ENCODE measurements around the gene C5AR1.
"Not testable (repeated sequence)": the region's sequence is repeated elsewhere in the genome, so short reads cannot be mapped to it uniquely, and the experiment has no call there.

C5AR1 gene

DNA sequence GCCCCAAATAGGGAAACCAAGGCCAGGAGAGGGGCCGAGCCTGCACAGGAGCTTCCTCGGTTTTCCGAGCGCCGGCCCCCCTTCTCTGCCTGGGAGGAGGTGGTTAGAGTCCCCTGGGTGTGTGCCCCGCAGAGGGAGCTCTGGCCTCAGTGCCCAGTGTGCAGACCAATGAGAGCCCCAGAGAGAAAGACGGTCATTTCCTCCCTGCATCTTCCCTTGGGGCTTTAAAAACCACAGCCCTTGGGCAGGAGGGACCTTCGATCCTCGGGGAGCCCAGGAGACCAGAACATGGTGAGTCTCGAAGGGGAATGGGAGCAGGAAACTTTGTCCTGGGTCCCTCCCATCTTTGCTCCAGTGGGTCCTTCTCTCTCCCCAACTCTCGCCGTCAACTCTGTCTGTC, at the start of gene C5AR1:
C5AR1 (plus strand) TSS at position 254 of the 400 bp plus-strand sequence; CDS start at position 289, 35 bp downstream.
- no peak for DNase-seq

DNA sequence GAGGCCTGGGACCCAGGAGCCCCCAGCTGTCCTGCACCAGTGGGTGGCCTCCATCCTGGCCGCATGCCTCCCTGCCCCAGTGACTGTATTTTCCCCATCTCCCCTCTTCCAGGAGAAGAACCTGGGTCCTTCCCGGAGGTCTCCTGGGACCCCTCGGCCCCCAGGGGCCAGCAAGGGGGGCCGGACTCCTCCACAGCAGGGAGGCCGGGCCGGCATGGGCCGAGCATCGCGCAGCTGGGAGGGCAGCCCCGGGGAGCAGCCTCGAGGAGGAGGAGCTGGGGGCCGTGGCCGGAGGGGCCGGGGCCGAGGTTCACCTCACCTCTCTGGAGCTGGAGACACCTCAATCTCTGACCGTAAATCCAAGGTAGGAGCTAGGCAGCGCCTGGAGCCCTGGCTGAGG, 49.2 kb upstream of the C5AR1 start:
- DNase-seq: no peak

DNA sequence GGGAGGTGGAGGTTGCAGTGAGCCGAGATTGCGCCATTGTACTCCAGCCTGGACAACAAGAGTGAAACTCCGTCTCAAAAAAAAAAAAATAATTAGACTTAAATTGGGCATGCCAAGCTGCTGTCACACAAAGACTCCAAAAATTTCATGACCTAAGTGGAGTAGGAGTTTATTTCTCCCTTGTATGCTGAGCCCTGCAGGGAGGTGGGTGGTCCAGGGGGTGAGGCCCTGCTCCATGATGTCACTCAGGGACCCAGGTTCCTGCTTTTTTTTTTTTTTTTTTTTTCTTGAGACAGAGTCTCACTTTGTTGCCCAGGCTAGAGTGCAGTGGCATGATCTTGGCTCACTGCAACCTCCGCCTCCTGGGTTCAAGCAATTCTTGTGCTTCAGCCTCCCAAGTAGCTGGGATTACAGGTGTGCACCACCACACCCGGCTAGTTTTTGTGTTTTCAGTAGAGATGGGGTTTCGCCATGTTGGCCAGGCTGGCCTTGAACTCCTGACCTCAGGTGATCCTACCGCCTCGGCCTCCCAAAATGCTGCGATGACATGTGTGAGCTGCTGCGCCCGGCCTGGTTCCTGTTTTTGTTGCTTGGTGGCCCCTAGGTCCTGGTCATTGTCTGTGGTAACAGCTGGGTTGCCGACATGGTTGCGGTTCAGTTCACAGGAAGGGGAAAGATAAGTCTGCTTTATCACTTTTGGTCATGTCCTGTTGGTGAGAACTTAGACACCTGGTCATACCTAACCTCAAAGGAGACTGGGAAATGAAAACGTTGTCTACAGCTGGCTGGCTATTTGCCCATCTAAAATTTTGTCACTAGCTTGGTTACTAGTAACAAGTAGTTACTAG, 47.5 kb upstream of the C5AR1 start:
- not testable (repeated sequence) for DNase-seq

- no peak for DNase-seq
These were observed 45.0 kb upstream of the C5AR1 start for GRCh38 chr19:47264629-47265028.

DNA sequence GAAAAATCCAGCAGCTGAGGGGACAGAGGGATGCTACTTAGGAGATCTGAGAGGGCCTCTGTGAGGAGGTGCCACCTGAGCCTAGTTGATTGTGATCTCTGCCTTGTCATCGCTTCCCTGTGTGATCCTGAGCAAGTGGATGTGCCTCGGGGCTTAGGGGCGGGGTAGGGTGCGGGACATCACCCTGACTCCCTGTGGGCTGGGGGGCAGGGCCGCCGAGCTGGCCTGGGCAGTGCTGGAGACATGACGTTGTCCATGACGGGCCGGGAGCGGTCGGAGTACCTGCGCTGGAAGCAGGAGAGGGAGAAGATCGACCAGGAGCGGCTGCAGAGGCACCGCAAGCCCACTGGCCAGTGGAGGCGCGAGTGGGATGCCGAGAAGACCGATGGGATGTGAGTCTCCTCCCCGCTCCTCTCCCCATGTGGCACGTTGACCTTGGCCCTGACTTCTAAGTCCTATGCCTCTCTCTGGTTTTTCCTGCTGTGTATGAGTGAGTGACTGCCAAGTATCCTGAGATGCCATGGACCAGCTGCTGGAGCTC, 43.2 kb upstream of the C5AR1 start:
- no peak for DNase-seq

- no peak for DNase-seq
These were observed 42.3 kb upstream of the C5AR1 start for GRCh38 chr19:47267350-47267759.

DNA sequence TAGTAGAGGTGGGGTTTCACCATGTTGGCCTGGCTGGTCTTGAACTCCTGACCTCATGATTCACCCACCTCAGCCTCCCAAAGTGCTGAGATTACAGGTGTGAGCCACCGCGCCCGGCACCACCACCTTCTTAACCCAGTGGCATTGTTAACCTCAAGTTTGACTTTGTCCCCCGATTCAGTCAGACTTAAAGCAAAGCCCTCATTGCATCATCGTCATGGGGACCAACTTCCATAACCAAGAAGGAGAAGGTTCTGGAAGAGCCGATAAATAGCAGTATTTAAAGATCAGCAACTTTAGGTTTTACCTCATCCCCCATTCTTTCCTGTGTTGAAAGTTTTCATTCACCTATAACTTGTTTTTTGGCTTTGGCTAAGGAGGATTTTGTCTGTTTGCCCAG, 41.6 kb upstream of the C5AR1 start:
- DNase-seq: no peak

GRCh38 chr19:47269596-47269995, 40.1 kb upstream of the C5AR1 start:
- DNase-seq: no peak

DNA sequence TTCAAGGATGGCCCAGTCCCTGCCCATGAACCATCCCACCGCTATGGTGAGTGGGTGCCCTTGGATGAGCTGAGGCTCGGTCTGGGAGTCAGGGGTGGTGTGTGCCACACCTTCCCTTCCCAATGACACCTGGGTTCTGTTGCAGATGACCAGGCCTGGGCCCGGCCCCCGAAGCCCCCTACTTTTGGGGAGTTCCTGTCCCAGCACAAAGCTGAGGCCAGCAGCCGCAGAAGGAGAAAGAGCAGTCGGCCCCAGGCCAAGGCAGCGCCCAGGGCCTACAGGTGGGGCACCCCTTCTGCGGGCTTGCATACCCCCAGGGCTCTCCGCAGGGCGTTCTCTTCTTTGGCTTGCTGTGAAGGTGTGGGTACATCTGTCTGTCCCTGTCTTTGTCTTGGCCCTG, 39.3 kb upstream of the C5AR1 start:
- DNase-seq: no peak

- DNase-seq: no peak
These were observed 37.7 kb upstream of the C5AR1 start for GRCh38 chr19:47271949-47272348.

DNA sequence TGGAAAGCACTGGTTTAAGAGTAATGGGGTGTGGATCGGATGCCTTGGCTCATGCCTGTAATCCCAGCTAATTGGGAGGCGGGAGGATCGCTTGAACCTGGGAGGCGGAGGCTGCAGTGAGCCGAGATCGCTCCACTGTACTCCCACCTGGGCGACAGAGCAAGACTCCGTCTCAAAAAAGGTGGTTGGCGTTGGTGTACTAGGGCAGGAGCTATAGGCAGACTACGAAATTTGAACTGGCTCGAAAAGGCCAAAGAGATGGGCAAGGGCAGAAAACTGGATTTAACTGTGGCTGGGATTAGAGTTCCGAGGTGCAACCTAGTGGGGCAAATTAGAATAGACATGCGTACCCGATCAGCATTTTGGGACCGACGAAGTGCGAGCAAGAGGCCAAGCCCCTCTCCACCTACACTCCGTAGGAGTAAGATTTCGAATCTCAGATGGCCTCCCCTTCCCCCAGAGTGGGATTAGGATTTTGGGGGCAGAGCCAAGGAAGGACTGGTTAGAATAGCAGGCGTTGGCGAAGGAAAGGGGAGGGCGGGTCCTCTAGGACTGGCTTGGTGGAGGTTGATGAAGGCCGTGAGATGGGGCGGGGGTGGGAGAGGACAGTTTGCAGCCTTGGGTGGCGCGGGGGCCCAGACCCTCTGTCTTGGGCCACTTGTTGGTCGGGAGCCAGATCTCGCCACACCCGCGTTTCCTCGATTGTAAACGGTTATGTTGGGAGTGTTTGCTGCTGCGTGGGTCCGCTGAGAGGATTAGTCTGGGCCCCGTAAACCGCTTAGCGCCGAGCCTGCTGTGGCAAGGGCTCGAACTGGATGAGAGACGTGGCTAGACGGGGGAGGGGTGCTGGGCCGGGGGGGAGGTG, 37.0 kb upstream of the C5AR1 start:
- no peak for DNase-seq

DNA sequence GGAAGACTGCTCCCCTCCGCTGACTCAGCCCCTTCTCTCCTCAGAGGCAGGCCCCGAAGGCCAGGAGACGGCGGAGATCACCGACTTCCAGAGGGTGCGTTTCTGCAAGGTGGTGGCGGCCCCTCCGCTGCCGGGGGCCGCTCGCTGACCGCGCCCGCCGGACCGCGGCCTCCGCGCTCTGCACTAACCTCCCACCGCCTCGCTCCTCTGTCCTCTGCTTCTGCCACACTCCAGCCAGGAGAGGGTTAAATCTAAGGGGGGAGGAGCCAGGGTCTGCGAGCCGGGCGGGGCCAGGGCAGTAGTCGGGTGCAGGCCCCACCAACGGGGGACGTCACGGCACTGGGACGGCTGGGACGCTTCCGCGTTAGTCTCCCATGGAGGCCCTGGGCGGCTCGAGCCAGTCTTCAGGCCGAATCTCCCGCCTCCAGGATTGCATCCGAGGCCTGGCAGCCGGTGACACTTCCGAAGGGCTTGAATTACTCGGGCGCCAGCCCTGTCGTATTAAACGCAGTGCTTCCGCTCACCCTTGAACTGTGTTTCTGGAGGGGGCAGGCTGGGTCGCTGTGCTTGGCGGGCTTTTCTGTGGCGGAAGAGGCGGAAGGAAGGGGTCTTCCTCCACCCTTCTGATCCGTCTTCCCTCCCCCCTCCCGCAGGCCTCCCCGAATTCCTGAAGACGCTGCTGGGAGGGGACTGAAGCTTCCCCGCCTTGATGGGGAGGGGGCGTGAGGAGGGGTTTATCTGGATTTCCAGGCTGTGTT, 36.2 kb upstream of the C5AR1 start:
- peak; percentile 92 to 94 for DNase-seq

- DNase-seq: peak; percentile 100
These were observed 35.4 kb upstream of the C5AR1 start, which contains the start of gene INAFM1 for GRCh38 chr19:47274071-47274890. Gene INAFM1, plus strand, starts transcription at chr19:47274885. Its CDS starts 35 bp downstream, at chr19:47274920.

GRCh38 chr19:47274891-47275761, 34.5 kb upstream of the C5AR1 start:
- DNase-seq: peak in 1 of 2 experiments; percentile 19

GRCh38 chr19:47275791-47276461, 33.7 kb upstream of the C5AR1 start:
- no peak for DNase-seq

DNA sequence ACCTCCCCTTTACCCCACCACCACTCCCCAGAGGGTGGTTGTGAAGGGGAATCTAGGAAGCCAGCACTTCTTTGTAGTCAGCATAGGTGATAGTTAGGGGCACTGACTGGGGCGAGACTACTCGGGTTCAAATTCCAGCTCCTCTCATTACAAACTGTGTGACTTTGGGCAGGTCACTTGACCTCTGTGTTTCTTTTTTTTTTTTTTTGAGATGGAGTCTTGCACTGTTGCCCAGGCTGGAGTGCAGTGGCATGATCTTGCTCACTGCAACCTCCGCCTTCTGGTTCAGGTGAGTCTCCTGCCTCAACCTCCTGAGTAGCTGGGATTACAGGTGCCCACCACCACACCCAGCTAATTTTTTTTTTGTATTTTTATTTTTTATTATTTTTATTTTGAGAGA, 33.1 kb upstream of the C5AR1 start:
- not testable (repeated sequence) for DNase-seq

DNA sequence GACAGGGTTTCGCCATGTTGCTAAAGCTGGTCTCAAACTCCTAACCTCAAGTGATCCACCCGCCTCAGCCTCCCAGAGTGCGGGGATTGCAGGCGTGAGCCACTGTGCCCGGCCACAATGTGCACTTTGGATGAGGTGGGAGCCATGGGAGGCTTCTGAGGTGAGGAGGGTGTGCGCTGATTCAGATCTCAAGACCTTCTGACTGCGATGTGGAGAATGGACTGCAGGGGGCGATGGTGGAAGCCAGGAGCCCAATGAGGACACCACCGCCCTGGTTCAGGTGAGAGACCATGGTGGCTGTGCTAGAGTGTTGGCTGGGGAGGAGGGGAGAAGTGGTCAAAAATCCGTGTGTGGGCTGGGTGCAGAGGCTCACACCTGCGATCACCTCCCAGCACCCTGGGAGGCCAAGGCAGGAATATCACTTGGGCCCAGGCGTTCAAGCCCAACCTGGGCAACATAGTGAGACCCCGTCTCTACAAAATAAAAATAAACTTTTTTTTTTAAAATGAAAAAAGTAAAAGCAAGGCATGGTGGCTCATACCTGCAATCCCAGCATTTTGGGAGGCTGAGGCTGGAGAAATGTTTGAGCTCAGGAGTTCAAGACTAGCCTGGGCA, 29.4 kb upstream of the C5AR1 start:
- DNase-seq: peak; percentile 76 to 81

- DNase-seq: no peak
These were observed 26.1 kb upstream of the C5AR1 start for GRCh38 chr19:47283405-47284059.

GRCh38 chr19:47284324-47284899, 25.2 kb upstream of the C5AR1 start:
- DNase-seq: peak in 1 of 2 experiments; percentile 19

Measured in activated CD4-positive, alpha-beta T cell treated with anti-CD3 and anti-CD28 coated beads, Interleukin-2, amount 50 U/mL, for 48 hours (primary cell).